ENCODE data around the gene EIPR1. TPM values are rescaled to one million over a fixed set of nuclear protein-coding genes. Genes with fewer than 3 reads are reported as not detected.

The EIPR1 gene
- total and polyA plus RNA-seq, 4 donors, result 12.0 to 26.8 (median 23.4) TPM

GRCh38 chr2:3348767-3349166 is 28.9 kb downstream of the EIPR1 start:
- no peaks in the 10 kb centered on the region for H3K27me3 ChIP-seq (ENCODE audit: control insufficient read depth in 3 of 3, insufficient read depth in 3 of 3, low read length in 2 of 3)
- no peak for TF ChIP-seq CTCF (IDR thresholded peaks at IDR 0.05; ENCODE audit: control extremely low read depth, extremely low read depth)
- peaks cover 0 to 7% (median 4%) of the 10 kb centered on the region in 4 donors for H3K36me3 ChIP-seq (ENCODE audit: control insufficient read depth in 4 of 4, insufficient read depth in 4 of 4, low read length in 4 of 4)
- DNase-seq (no peak), ATAC-seq (ENCODE audit: insufficient read depth, low FRiP score) (no peak)
- peaks cover 0 to 2% (median 0%) of the 10 kb centered on the region in 4 donors for H3K9me3 ChIP-seq (ENCODE audit: control insufficient read depth in 4 of 4, insufficient read depth in 3 of 4, low read length in 3 of 4)
- no peak overlapping the region for H3K27ac ChIP-seq (ENCODE audit: low read depth in 1 of 2, low read length in 1 of 2)
- H3K4me3 ChIP-seq, result no peak overlapping the region
- H3K4me1 ChIP-seq (ENCODE audit: control insufficient read depth in 5 of 5, insufficient read depth in 5 of 5, low read length in 5 of 5), result no peaks in the 10 kb centered on the region
- no peak overlapping the region for H3K9ac ChIP-seq (ENCODE audit: insufficient read depth in 1 of 2, low read length in 2 of 2)
- 89 to 90% methylated on average over 12 of the region's 12 CpGs for WGBS, 2 donors

- no peak overlapping the region for H3K9ac ChIP-seq (ENCODE audit: insufficient read depth in 1 of 2, low read length in 2 of 2)
- TF ChIP-seq CTCF (IDR thresholded peaks at IDR 0.05; ENCODE audit: control extremely low read depth, extremely low read depth), result no peak
Measured at GRCh38 chr2:3345621-3346020, 32.0 kb downstream of the EIPR1 start.

GRCh38 chr2:3344897-3345296 is 32.7 kb downstream of the EIPR1 start:
- Histone ChIP-seq H3K36me3 (ENCODE audit: control insufficient read depth in 4 of 4, insufficient read depth in 4 of 4, low read length in 4 of 4) (peaks cover 0 to 8% (median 0%) of the 10 kb centered on the region in 4 donors), H3K27ac (ENCODE audit: low read depth in 1 of 2, low read length in 1 of 2) (no peak overlapping the region), H3K4me1 (ENCODE audit: control insufficient read depth in 5 of 5, insufficient read depth in 5 of 5, low read length in 5 of 5) (no peaks in the 10 kb centered on the region), H3K9ac (ENCODE audit: insufficient read depth in 1 of 2, low read length in 2 of 2) (no peak overlapping the region), H3K27me3 (ENCODE audit: control insufficient read depth in 3 of 3, insufficient read depth in 3 of 3, low read length in 2 of 3) (no peaks in the 10 kb centered on the region), H3K4me3 (no peak overlapping the region), H3K9me3 (ENCODE audit: control insufficient read depth in 4 of 4, insufficient read depth in 3 of 4, low read length in 3 of 4) (peaks cover 0 to 3% (median 0%) of the 10 kb centered on the region in 4 donors)
- DNase-seq, result no peak
- ATAC-seq (ENCODE audit: insufficient read depth, low FRiP score), result no peak
- WGBS, 2 donors, result 91 to 94% methylated on average over 6 of the region's 6 CpGs
- TF ChIP-seq CTCF (IDR thresholded peaks at IDR 0.05; ENCODE audit: control extremely low read depth, extremely low read depth), result no peak

More at GRCh38 chr2:3345621-3346020, 32.0 kb downstream of the EIPR1 start:
- DNase-seq (no peak), ATAC-seq (ENCODE audit: insufficient read depth, low FRiP score) (no peak)
- Histone ChIP-seq H3K27me3 (ENCODE audit: control insufficient read depth in 3 of 3, insufficient read depth in 3 of 3, low read length in 2 of 3) (no peaks in the 10 kb centered on the region), H3K4me3 (no peak overlapping the region), H3K9me3 (ENCODE audit: control insufficient read depth in 4 of 4, insufficient read depth in 3 of 4, low read length in 3 of 4) (peaks cover 0 to 3% (median 0%) of the 10 kb centered on the region in 4 donors), H3K4me1 (ENCODE audit: control insufficient read depth in 5 of 5, insufficient read depth in 5 of 5, low read length in 5 of 5) (no peaks in the 10 kb centered on the region), H3K27ac (ENCODE audit: low read depth in 1 of 2, low read length in 1 of 2) (no peak overlapping the region), H3K36me3 (ENCODE audit: control insufficient read depth in 4 of 4, insufficient read depth in 4 of 4, low read length in 4 of 4) (peaks cover 0 to 8% (median 0%) of the 10 kb centered on the region in 4 donors)
- 97% methylated on average over 7 of the region's 7 CpGs for WGBS, 2 donors

- DNase-seq, result no peak
Measured at GRCh38 chr2:3343012-3343411, 34.6 kb downstream of the EIPR1 start.

More at GRCh38 chr2:3343012-3343411, 34.6 kb downstream of the EIPR1 start:
- no peak for ATAC-seq (ENCODE audit: insufficient read depth, low FRiP score)
- no peak overlapping the region for H3K4me3 ChIP-seq
- peaks cover 0 to 6% (median 0%) of the 10 kb centered on the region in 4 donors for H3K36me3 ChIP-seq (ENCODE audit: control insufficient read depth in 4 of 4, insufficient read depth in 4 of 4, low read length in 4 of 4)
- H3K9me3 ChIP-seq (ENCODE audit: control insufficient read depth in 4 of 4, insufficient read depth in 3 of 4, low read length in 3 of 4), result peaks cover 0 to 3% (median 0%) of the 10 kb centered on the region in 4 donors
- 95 to 96% methylated on average over 11 of the region's 11 CpGs for WGBS, 2 donors
- H3K9ac ChIP-seq (ENCODE audit: insufficient read depth in 1 of 2, low read length in 2 of 2), result no peak overlapping the region
- no peaks in the 10 kb centered on the region for H3K4me1 ChIP-seq (ENCODE audit: control insufficient read depth in 5 of 5, insufficient read depth in 5 of 5, low read length in 5 of 5)
- no peaks in the 10 kb centered on the region for H3K27me3 ChIP-seq (ENCODE audit: control insufficient read depth in 3 of 3, insufficient read depth in 3 of 3, low read length in 2 of 3)
- TF ChIP-seq CTCF (IDR thresholded peaks at IDR 0.05; ENCODE audit: control extremely low read depth, extremely low read depth), result no peak
- H3K27ac ChIP-seq (ENCODE audit: low read depth in 1 of 2, low read length in 1 of 2), result no peak overlapping the region
